Astrocyte of the spinal cord (primary cell): ENCODE results near the gene CDH15.

ENCODE experiments used
- DNase-seq: peaks from one replicate; pipeline ENCODE4 v3.0.0; 2011; ENCODE audit warnings: low read depth, low spot score
- H3K4me3 ChIP-seq: 2 replicates; pipeline ENCODE4 v1.5.1; 2011; ENCODE audit warnings: low read depth, mild to moderate bottlenecking, low read length, moderate library complexity
- CTCF ChIP-seq: IDR thresholded peaks from 2 replicates; pipeline ENCODE4 v1.5.1; 2012; ENCODE audit warnings: low read depth, mild to moderate bottlenecking, low read length, inconsistent platforms
- in situ Hi-C: cut with HindIII; loops from 2 replicates; pipeline ENCODE4 v1.10.0; 2017; ENCODE audit warnings: low sequenced_read_pairs

CDH15 gene

GRCh38 chr16:89156740-89157645 is 14.6 kb upstream of the CDH15 start:
- no peak for TF ChIP-seq CTCF
- H3K4me3 ChIP-seq, result no peak overlapping the region
- no peak for DNase-seq
- in situ Hi-C loops, result no loop called here

- in situ Hi-C loops, result no loop called here
- H3K4me3 ChIP-seq, result no peak overlapping the region
- no peak for DNase-seq
- TF ChIP-seq CTCF, result no peak
Observed at GRCh38 chr16:89157778-89158177, 13.8 kb upstream of the CDH15 start.

GRCh38 chr16:89159066-89159849 is 12.3 kb upstream of the CDH15 start:
- H3K4me3 ChIP-seq, result no peak overlapping the region
- in situ Hi-C loops, result no loop called here
- no peak for DNase-seq

GRCh38 chr16:89159850-89160354 is 11.6 kb upstream of the CDH15 start:
- in situ Hi-C loops, result no loop called here

More at GRCh38 chr16:89159066-89159849, 12.3 kb upstream of the CDH15 start:
- no peak for TF ChIP-seq CTCF

GRCh38 chr16:89160977-89161701 is 10.4 kb upstream of the CDH15 start:
- no peak for DNase-seq
- H3K4me3 ChIP-seq, result no peak overlapping the region
- in situ Hi-C loops, result no loop called here
- TF ChIP-seq CTCF, result no peak

More at GRCh38 chr16:89159850-89160354, 11.6 kb upstream of the CDH15 start:
- no peak for DNase-seq
- no peak for TF ChIP-seq CTCF
- H3K4me3 ChIP-seq, result no peak overlapping the region
